GM12878 (cell line): ENCODE measurements around the gene TASOR2. TPM values are rescaled to one million over a fixed set of nuclear protein-coding genes. Genes with fewer than 3 reads are reported as not detected.

ENCODE experiments used
- ATAC-seq: fragments of 200-7000 bp; cut with Tn5 transposase; 3 replicates; pipeline ENCODE4 v1.9.1; 2020; ENCODE audit warnings: mild to moderate bottlenecking, moderate library complexity
- BruUV-seq: library from RNA; stranded (reverse); fragments of 400-500 nt; replicated peaks from 2 replicates; lab custom pipeline; 2021; lab: Mats Ljungman, UMichigan
- CTCF ChIA-PET: fragments of 300-600 bp; sonication (Branson Sonifier 250); formaldehyde crosslinking; extraction: SDS; loops from one replicate; lab custom pipeline; 2021; ENCODE audit warnings: inconsistent platforms; lab: Yijun Ruan, JAX
- POLR2A ChIA-PET: fragments of 350-600 bp; formaldehyde crosslinking; extraction: SDS; loops from one replicate; lab custom pipeline; 2021; ENCODE audit warnings: inconsistent platforms; lab: Charles Lee
- RAD21 ChIA-PET: fragments of 300-600 bp; sonication (Branson Sonifier 250); formaldehyde crosslinking; loops from one replicate; lab custom pipeline; 2023; ENCODE audit warnings: antibody characterized with exemption; ENCODE audit not compliant: unreplicated experiment; lab: Charles Lee
- SMC1A ChIA-PET: fragments of 300-600 bp; sonication (Branson Sonifier 250); formaldehyde crosslinking; loops from one replicate; lab custom pipeline; 2023; ENCODE audit not compliant: unreplicated experiment, uncharacterized antibody; lab: Charles Lee
- DNase-seq: peaks from one replicate; pipeline ENCODE4 v3.0.0-alpha.2; 2011; ENCODE audit warnings: low read depth, low spot score
- FAIRE-seq: peaks from 3 replicates; lab custom pipeline; 2011; peaks lifted over from hg19 to GRCh38; lab: Jason Lieb, UNC
- H2AFZ ChIP-seq: 2 replicates; pipeline ENCODE4 v1.6.0; 2011; ENCODE audit warnings: low read depth, low read length, control low read depth; ENCODE audit not compliant: control insufficient read depth
- H3K27ac ChIP-seq: 2 replicates; pipeline ENCODE4 v1.5.1; 2011; ENCODE audit warnings: control low read depth; ENCODE audit not compliant: control insufficient read depth, insufficient read depth
- H3K27me3 ChIP-seq, 2 experiments: replicated peaks in 1 of 2; 2 replicates each; pipeline versions ENCODE4 v1.6.0 to v1.6.1; 2011; ENCODE audit warnings: low read length in 1 of 2; ENCODE audit not compliant: control insufficient read depth in 2 of 2, insufficient read depth in 2 of 2
- H3K36me3 ChIP-seq, 2 experiments: 2 replicates each; pipeline ENCODE4 v1.5.1; 2011; ENCODE audit warnings: low read length in 1 of 2; ENCODE audit not compliant: control insufficient read depth in 2 of 2, insufficient read depth in 2 of 2
- H3K4me1 ChIP-seq: 2 replicates; pipeline ENCODE4 v1.6.1; 2011; ENCODE audit warnings: mild to moderate bottlenecking, low read length, moderate library complexity, mixed read lengths; ENCODE audit not compliant: control insufficient read depth, insufficient read depth
- H3K4me2 ChIP-seq: 2 replicates; pipeline ENCODE4 v1.6.0; 2011; ENCODE audit warnings: control low read depth; ENCODE audit not compliant: control insufficient read depth, insufficient read depth
- H3K4me3 ChIP-seq: fragments of 200-600 bp; sonication (generic); 2 replicates; pipeline ENCODE4 v1.5.1; 2016
- H3K79me2 ChIP-seq: 2 replicates; pipeline ENCODE4 v1.6.0; 2011; ENCODE audit warnings: low read length; ENCODE audit not compliant: control insufficient read depth, insufficient read depth
- H3K9ac ChIP-seq: 2 replicates; pipeline ENCODE4 v1.8.0; 2011; ENCODE audit warnings: low read length, control low read depth, mixed read lengths; ENCODE audit not compliant: control insufficient read depth, insufficient read depth
- H3K9me3 ChIP-seq: replicated peaks from 3 replicates; pipeline ENCODE4 v1.5.1; 2011; ENCODE audit warnings: mild to moderate bottlenecking, low read length; ENCODE audit not compliant: control insufficient read depth, insufficient read depth
- H4K20me1 ChIP-seq: 2 replicates; pipeline ENCODE4 v1.6.0; 2011; ENCODE audit not compliant: control insufficient read depth, insufficient read depth
- BMI1 ChIP-seq: fragments of 450-650 bp; IDR thresholded peaks from 2 replicates; pipeline ENCODE4 v1.6.1; 2016; ENCODE audit warnings: mild to moderate bottlenecking, moderate library complexity, borderline replicate concordance
- CHD4 ChIP-seq: fragments of 200-600 bp; sonication (generic); IDR thresholded peaks from 2 replicates; pipeline ENCODE4 v1.6.1; 2016; ENCODE audit warnings: mild to moderate bottlenecking
- ETV6 ChIP-seq, 2 experiments: fragments of 450-650 bp in 1 of 2; IDR thresholded peaks in 1 of 2; conservative IDR thresholded peaks in 1 of 2; 2 replicates each; pipeline ENCODE4 v1.6.1; 2014; ENCODE audit warnings: antibody characterized with exemption in 1 of 2, borderline replicate concordance in 1 of 2, low read depth in 1 of 2, mild to moderate bottlenecking in 1 of 2, moderate library complexity in 1 of 2
- GABPA ChIP-seq: IDR thresholded peaks from 2 replicates; pipeline ENCODE4 v1.6.1; 2014; ENCODE audit warnings: antibody characterized with exemption, low read depth, mild to moderate bottlenecking, inconsistent platforms
- HCFC1 ChIP-seq: fragments of 150-350 bp; IDR thresholded peaks from 2 replicates; pipeline ENCODE4 v1.6.1; 2014; ENCODE audit warnings: low read length
- HDGF ChIP-seq: fragments of 450-650 bp; IDR thresholded peaks from 2 replicates; pipeline ENCODE4 v1.6.1; 2016; ENCODE audit warnings: antibody characterized with exemption
- IKZF2 ChIP-seq, 2 experiments: fragments of 450-650 bp; IDR thresholded peaks; 2 replicates each; pipeline ENCODE4 v1.6.1; 2017; ENCODE audit warnings: mild to moderate bottlenecking in 2 of 2, moderate library complexity in 2 of 2
- SKIL ChIP-seq: fragments of 450-650 bp; IDR thresholded peaks from 2 replicates; pipeline ENCODE4 v1.6.1; 2017; ENCODE audit warnings: mild to moderate bottlenecking, low read depth, inconsistent platforms; ENCODE audit not compliant: poor library complexity, severe bottlenecking
- SMAD5 ChIP-seq: IDR thresholded peaks from 2 replicates; pipeline ENCODE4 v1.6.1; 2016; ENCODE audit warnings: antibody characterized with exemption, low read depth
- SMC3 ChIP-seq: IDR thresholded peaks from 2 replicates; pipeline ENCODE4 v1.6.1; 2011; ENCODE audit warnings: low read length, improper control_type of control experiment, borderline replicate concordance
- WGBS: methylation state at CpG from one replicate; pipeline ENCODE4 v1.1.6; 2016; ENCODE audit warnings: low lambda C conversion rate; ENCODE audit not compliant: insufficient replicate concordance, insufficient coverage; ENCODE audit errors: missing lambda C conversion rate; 5-methylcytosine and 5-hydroxymethylcytosine counted together
- in situ Hi-C: fragments of 300-500 bp; cut with MboI; formaldehyde crosslinking; loops from 9 replicates; pipeline ENCODE4 v1.14.3; 2018; ENCODE audit warnings: mixed read lengths
- intact Hi-C: fragments of 100-400 bp; cut with micrococcal nuclease; formaldehyde crosslinking; loops from one replicate; pipeline ENCODE4 v1.14.2; 2022; ENCODE audit not compliant: unreplicated experiment
- polyA plus RNA-seq, 11 experiments: library from polyadenylated mRNA; depleted of rRNA in 4 of 11; unstranded in 6 of 11; stranded (reverse) in 5 of 11; fragments of >200 nt; fragmentation: Nextera tagmentation in 4 of 11; fragmentation: Illumina TruSeq in 1 of 11; extraction: Ambion mirVana in 4 of 11; extraction: Trizol in 1 of 11; gene quantifications; 1 replicate in 1 of 11; 2 replicates in 10 of 11; pipeline versions ENCODE4 v1.2.1 to v1.2.3, GENCODE V29; 2011 to 2016; ENCODE audit warnings: inconsistent platforms in 2 of 11, missing spikeins in 2 of 11, low read depth in 1 of 11
- total RNA-seq, 4 experiments: library from RNA; depleted of rRNA in 3 of 4; stranded (reverse); fragments of >200 nt in 3 of 4; fragmentation: Illumina TruSeq in 1 of 4; extraction: Trizol in 1 of 4; gene quantifications; 2 replicates each; pipeline versions ENCODE4 v1.2.1 to v1.2.3, GENCODE V29; 2013 to 2021

TASOR2 gene
- total and polyA plus RNA-seq, 10 of the 15 experiments (the other 5 are each of a cell fraction or from before 2014, with no cell fraction given): 8.2 to 54.7 (median 31.0) TPM

GRCh38 chr10:5668429-5668828 lies 16.2 kb upstream of the TASOR2 start:
- Histone ChIP-seq H3K79me2 (no peaks in the 10 kb centered on the region), H3K4me3 (no peak overlapping the region), H3K9ac (no peak overlapping the region), H4K20me1 (no peaks in the 10 kb centered on the region), H3K4me2 (no peak overlapping the region)
- RAD21 ChIA-PET: no interaction called here
- 57% methylated on average over 4 of the region's 4 CpGs for WGBS
- no peak for DNase-seq
- in situ Hi-C loops: no loop called here
- TF ChIP-seq ETV6 (conservative IDR thresholded peaks at IDR 0.05 in 1 of 2, IDR thresholded peaks at IDR 0.05 in 1 of 2; ENCODE audit: borderline replicate concordance in 1 of 2, low read depth in 1 of 2): no peak
- TF ChIP-seq IKZF2 (IDR thresholded peaks at IDR 0.05): no peak
- TF ChIP-seq SMAD5: no peak
- TF ChIP-seq HCFC1: no peak
- TF ChIP-seq SMC3: no peak
- TF ChIP-seq SKIL: no peak
- TF ChIP-seq BMI1: no peak
- no peak for TF ChIP-seq CHD4
- TF ChIP-seq HDGF: no peak
- no peak for TF ChIP-seq GABPA
- TF ChIP-seq, all 136 proteins: peak for 0
- H3K27ac ChIP-seq: no peak overlapping the region
- FAIRE-seq: no peak
- SMC1A ChIA-PET: no interaction called here
- intact Hi-C loops: no loop called here
- no peaks in the 10 kb centered on the region for H3K36me3 ChIP-seq
- no peaks in the 10 kb centered on the region for H3K9me3 ChIP-seq
- POLR2A ChIA-PET: no interaction called here
- CTCF ChIA-PET: interaction anchor here (0.8 to 1.3 kb wide), 2 partner anchors 11 to 160 kb away, joined by 3 to 4 read pairs; no protein-coding TSS in a partner anchor
- peaks cover 7 to 18% of the 10 kb centered on the region in 2 experiments for H3K27me3 ChIP-seq
- H3K4me1 ChIP-seq: peaks cover 10% of the 10 kb centered on the region
- BruUV-seq: no TSS peak
- ATAC-seq: no peak
- no peak overlapping the region for H2AFZ ChIP-seq
